Left renal cortex interstitium (tissue), 4 donors: Measurements from ENCODE around the gene SLC15A1. TPM values are rescaled to one million over a fixed set of nuclear protein-coding genes. Genes with fewer than 3 reads are reported as not detected.

ENCODE experiments used
- DNase-seq, 4 donors: peaks; one replicate each; pipeline ENCODE4 v3.0.0-alpha.2; 2013; ENCODE audit warnings: low read depth in 4 of 4, low spot score in 2 of 4, missing footprints in 1 of 4
- polyA plus RNA-seq, 4 donors: library from polyadenylated mRNA; unstranded; fragments of 120-200 nt; gene quantifications; one replicate each; pipeline ENCODE4 v1.2.1, GENCODE V29; 2013; ENCODE audit not compliant: insufficient read length in 4 of 4

Gene SLC15A1, protein sequence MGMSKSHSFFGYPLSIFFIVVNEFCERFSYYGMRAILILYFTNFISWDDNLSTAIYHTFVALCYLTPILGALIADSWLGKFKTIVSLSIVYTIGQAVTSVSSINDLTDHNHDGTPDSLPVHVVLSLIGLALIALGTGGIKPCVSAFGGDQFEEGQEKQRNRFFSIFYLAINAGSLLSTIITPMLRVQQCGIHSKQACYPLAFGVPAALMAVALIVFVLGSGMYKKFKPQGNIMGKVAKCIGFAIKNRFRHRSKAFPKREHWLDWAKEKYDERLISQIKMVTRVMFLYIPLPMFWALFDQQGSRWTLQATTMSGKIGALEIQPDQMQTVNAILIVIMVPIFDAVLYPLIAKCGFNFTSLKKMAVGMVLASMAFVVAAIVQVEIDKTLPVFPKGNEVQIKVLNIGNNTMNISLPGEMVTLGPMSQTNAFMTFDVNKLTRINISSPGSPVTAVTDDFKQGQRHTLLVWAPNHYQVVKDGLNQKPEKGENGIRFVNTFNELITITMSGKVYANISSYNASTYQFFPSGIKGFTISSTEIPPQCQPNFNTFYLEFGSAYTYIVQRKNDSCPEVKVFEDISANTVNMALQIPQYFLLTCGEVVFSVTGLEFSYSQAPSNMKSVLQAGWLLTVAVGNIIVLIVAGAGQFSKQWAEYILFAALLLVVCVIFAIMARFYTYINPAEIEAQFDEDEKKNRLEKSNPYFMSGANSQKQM
- polyA plus RNA-seq = 10 to 100 TPM in 3 of 4 donors, 1 to 10 TPM in 1; 7.9 to 13.2 (median 11.6) TPM

DNA sequence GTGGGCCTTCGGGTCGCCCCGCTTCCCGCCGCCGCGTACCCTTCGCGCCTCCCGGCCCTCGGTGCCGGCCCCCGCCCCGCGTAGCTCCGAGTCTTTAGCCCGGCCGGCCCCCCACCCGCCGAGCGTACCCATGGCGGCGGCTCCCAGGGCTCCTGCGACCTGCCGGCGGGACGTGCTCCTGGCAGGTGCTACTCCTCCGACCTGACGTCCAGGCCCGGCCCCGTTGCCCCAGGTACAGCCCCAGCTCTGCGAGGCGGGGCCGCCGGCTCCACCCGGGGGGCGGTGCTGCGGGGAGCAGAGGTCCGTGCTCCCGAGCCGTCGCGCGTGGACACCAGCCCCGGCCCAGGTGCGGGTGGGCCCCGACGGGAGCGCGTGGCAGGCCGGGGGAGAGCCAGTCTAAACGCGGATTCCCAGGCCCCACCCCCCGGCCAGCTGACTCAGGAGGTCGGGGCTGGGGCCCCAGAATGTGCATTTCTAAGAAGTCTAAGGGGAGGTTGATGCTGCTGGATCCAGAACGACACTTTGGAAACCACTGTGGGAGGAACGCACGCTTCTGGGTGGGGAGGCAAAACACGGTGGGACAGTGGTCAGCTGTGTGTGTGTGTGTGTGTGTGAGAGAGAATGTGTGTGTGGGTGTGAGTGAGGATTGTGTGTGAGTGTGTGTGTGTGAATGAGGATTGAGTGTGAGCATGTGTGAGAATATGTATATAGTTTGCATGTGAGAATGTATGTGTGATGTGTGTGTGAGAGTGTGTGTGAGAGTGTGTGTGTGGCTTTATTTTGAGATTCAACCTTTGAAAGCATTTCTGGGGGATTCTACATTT, at the start of gene SLC15A1:
Gene SLC15A1 (minus strand): TSS at position 206 of the 824 bp plus-strand sequence. CDS start 74 bp downstream, at position 132.
- no peak for DNase-seq

DNA sequence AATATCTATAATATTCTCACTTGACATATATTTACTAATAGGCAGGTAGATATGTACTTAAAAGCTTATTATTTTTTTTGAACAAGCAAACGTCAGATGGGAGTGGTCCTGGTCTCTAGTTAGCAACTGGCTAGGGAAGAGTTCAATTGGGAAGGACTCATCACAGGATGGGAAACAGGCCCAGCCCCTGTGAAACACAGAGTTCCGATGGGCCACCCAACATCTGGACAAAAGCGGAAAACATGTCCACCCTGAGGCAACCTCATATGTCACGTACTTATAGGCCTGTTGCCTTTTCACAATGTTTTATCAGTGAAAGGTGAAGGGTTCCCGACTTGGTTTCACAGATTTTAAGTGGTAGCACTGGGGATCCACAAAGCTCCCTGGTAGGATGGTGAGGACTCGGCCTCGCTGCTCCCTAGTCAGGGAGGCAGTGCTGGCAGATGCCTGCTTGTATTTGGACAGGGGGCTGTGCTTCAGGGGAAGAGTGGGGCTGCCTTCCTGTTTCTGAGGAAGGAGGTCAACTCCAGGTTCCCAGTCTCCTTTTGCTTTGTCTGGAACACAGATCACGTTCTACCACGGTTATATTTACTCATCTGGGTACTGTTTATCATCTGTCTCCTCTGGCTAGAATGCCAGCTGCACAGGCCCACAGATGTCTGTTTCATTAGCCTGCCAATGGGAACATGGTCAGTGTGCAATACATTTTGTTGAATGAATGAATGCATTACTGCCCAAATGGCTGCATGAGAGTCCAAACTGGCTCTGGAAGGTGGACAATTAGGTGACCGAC, 49.4 kb upstream of the SLC15A1 start:
- DNase-seq = no peak

DNA sequence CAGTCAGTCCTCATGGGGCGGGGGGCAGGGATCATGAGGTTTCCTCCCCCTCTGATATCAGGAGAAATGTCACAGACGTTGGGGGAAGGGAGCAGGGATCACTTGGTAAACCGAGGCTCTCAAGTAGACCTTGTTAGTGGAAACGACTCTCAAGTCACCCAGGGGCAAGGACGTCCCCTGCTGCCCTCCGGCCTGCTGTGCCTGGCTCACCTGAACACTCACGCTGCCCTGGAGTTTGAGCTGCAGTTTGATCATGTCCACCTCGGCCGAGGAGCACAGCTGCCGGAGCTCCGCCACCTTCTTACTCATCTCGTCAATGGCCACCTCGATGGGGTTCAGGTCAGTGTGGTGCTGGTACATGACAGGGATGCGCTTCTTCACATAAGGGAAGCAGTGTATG, 47.6 kb upstream of the SLC15A1 start:
- no peak for DNase-seq

DNA sequence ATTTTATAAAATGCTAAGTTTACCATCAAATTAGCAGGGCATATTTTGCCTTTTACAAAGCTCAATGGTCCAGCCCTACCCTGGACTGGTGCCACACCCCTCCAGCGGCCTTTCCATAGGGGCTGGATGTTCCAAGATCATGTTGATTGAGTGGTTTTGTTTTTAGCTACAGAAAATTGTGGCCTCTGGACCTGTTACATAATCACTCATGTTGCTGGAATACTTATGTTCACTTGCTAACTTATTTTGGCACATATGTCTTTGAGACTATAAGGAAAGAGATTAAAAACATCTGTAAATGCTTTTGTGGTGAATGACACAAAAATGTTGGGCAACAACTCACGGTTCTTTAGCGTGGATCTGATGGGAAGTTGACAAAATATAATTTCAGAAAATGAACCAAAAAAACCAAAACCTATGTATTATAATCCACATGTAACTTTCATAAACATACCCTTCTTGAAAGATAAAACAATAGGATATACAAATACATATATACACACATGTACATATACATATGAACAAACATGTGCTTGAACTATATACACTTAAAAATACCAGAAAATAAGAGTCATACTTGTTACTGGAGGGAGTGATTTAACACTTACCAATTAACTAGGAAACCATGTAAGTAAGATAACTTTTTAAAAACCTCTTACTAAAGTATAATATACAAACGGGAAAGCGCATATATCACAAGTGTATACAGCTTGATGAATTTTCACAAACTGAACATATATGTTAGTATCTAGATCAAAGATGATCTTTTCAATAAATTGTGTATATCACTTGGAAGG, 46.6 kb upstream of the SLC15A1 start:
- no peak for DNase-seq

DNA sequence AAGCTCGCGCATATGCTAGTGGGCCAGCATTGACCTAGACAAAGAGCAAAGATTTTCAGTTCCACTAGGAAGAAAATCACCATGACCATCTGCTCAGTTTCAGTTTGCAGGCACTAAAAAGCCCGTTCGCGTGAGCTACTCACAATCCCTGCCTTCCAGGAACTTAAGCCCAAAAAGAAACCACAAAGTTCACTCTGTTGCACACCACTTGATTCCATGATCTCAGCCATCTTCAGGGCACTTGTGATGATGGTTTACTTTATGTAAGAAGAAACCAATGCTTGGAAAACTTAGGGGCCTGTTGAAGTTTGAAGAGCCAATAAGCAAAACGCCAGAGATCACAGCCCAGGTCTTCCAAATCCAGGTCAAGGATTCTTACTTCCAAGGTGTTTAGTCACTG, 45.0 kb upstream of the SLC15A1 start:
- no peak for DNase-seq

DNA sequence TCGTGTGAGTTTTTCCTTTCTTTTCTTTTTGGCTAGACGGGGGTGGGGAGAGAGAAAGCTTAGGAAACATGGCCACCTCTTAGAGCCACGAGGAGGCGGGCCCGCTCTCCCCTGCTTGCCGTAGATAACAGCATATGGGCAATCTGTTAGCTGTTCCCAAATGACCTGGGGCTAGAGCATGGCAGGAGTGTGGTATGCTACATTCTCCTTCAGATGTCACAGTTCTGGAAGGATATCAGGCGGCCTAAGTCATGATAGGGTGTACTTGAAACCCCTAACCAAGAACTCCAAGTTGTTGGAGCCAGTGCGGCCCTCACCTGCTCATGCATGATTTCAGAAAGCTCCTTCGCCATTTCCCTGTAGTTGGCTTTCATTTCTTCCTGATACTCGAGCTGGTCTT, 44.3 kb upstream of the SLC15A1 start:
- no peak for DNase-seq

DNA sequence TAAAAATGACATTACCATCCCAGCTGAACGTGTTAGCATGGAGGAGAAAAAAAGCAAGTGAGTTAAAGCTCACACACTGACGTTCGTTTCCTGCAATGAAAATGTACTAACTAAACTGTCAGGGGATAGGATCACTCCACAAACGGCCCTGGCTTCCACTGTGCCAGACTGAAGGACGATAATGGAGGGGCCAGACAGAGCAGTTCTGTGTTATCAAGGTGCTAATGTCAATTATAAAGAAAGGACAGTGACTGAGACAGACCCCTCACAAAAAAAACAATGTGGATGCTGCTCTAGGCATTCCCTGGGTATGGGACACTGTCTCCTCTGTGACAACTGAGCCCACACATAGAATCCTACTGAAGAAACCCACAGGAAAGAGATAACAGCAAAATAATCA, 43.7 kb upstream of the SLC15A1 start:
- no peak for DNase-seq

DNA sequence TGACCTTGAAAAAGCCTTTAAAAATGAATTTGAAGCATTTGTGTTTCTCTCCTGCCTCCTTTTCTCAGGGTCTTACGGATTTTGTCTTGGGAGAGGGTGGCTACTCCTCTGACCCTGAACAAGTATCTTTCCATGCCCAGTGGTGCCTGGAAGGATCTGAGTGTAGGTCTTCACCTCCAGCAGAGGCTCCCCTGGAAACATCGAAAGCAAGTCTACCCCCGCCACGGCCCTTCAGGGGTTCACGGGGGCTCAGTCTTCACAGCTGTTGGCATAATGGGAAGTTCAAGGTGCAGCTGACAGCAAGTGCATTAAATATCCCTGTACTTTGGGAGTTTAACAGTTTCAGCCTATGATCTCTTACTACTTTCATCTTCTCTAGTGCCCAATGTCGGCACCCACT, 42.7 kb upstream of the SLC15A1 start:
- no peak for DNase-seq

DNA sequence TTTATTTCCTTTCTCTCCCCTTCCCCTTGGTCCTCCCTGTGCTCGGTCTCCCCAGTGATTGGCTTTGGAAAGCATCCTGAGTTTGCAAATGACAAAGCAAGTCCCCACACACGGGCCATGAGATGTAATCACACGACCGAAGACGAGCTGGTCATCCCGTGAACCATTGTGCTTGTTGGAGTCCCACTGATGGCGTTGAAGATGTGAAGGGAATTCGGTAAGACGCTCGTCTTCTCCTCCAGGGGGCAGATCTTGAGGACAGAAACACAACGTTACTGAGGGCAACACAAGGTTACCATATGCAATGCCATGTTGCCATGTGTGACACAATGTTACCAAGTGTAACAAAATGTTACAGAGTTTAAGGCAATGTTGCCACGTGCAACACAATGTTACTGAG, 42.0 kb upstream of the SLC15A1 start:
- no peak for DNase-seq

DNA sequence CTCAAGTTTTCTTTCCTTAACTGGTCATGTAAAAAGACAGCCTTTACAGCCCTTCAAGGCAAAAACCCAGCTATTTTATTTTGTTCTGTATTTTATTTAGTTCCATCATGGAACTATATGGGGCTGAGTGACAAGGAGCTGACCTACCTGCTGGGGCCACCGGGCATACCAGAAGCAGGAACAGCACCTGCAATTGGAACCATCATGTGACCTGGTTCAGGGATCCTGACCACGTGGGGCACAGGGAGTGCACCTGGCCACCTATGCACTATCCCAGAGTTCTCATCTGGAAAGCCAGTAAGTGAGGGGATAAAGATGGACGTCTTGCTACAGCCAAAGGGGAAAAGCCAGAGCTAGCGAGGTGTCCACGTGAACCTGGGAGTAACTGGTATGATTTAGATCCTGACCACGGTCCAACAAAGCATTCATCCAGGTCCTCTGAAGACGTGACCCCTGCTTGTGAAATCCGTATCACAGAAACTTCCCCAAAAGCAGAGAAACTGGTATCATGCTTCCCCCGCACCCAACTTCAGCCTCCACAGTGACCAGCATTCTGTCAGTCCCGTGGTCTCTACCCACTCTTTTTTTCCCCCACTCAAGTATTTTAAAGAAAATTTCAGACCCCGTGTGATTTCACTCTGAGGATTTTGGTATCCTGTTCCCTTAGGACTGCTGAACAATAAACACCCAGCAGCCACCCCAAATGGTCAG, 40.5 kb upstream of the SLC15A1 start:
- DNase-seq = no peak

DNA sequence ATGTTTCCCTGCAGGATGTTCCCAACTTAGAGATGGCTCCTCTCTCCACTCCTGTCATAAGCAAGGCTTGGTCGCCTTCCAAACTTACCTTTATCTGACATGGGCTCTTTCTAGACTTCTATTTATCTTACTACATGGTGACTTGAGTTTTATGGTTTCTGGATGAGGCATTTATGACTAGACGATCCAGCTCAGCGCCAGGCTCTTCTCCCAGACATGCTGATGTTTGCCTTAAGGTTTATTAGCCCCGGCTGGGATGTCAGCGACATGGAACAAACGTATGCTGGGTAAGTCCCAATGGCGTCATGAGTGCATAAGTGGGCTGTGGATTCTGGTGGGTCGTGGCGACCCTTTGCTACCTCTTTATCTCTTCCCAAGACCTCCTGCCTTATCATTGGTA, 39.8 kb upstream of the SLC15A1 start:
- no peak for DNase-seq

DNA sequence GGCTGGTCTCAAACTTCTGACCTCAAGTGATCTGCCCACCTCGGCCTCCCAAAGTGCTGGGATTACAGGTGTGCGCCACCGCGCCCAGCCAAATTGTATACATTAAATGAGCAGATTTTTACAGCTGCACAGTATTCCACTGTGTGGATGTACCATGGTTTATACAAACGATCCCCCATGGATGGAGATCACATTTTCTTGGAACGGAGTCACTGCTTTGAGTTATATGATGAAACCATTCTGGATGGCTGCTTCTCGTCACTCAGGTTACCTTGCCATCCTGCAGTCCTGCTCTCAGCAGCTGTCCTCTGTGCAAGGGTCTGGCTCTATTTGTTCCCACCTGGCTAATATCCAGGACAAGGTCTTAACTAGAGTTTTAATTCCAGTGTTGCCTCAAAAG, 39.1 kb upstream of the SLC15A1 start:
- DNase-seq = no peak

DNA sequence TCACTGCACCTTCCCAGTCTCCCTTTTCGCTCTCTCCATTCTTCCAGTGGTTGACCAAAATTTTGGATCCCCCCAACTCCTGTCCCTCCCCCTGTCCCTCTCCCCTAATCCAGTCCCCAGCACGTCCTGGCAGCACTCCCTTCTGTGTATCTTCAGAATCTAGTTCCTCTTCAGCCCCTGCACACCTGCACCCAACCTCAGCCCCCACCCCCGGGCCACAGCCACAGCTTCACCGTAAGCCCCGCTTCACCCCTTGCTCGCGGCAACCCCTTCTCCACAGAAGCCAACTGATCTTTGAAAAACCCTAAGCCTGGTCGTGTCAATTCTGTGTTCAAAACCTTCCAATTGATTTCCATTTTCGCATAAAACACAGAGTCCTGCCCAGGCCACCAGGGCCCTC, 35.5 kb upstream of the SLC15A1 start:
- no peak for DNase-seq

DNA sequence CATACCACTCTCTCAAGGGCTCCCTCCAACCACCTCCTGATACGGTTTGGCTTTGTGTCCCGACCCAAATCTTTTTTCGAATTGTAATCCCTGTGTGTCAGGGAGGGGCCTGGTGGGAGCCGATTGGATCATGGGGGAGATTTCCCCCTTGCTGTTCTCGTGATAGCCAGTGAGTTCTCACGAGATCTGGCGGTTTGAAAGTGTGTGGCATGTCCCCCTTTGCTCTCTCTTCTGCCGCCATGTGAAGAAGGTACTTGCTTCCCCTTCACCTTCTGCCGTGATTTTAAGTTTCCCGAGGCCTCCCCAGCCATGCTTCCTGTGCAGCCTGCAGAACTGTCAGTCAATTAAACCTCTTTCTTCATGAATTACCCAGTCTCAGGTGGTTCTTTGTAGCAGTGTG, 34.7 kb upstream of the SLC15A1 start:
- DNase-seq = no peak

DNA sequence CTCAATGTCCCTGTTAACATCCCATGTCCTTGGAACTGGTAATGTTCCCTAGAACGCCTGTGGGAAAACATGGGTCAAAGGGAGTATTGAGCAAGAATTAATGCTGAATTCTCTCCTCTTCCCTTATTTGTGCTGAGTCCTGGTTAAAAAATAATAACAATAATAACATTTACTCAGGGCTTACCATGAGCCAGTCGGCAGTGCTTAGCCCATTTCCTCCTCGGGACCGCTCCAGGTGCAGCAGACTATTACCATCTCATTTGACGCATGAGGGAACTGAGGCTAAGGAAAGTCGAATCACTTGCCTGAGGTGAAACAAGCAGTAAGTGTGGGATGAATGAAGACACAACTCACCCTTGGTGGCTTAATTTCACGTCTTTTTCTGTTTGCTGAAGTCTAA, 33.6 kb upstream of the SLC15A1 start:
- DNase-seq = peak in 1 of 4 donors; percentile 23

DNA sequence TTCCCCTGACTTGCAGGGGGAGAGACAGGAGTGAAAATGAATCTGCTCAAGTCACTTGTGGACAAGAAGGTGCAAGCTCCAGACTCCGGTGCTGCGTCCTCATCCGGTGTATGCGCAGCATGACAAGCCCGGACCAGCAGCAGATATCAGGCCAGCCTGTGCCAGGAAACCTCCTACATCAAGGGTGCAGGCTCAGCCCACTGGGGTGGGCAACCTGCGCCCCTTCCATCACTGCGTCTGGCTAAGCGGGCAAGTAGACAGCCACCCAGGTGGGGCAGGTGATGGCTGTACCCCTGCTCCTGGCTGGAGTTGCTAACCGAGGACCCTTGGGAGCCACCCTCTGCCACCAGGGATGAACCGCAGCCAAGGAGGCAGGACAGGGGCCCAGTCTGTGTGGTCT, 32.9 kb upstream of the SLC15A1 start:
- no peak for DNase-seq

DNA sequence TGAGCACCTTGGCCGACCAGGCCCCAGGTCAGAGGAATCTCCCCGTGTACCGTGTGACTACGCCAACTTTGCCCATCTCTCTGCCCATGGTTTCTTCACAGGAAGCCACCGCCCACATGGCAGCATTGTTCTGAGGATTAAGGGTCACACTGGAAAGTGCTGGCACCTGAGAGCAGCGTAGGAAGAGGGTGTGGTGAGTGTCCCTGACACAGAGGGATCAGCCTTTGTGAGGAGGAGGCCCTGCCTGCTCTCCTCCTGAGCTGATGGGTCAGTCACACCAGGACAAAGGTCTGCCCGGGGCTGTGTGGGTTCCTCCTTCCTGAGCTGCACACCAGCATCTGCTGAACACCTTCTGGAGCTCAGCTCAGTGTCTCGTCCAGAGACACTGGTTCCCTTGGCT, 32.2 kb upstream of the SLC15A1 start:
- no peak for DNase-seq

DNA sequence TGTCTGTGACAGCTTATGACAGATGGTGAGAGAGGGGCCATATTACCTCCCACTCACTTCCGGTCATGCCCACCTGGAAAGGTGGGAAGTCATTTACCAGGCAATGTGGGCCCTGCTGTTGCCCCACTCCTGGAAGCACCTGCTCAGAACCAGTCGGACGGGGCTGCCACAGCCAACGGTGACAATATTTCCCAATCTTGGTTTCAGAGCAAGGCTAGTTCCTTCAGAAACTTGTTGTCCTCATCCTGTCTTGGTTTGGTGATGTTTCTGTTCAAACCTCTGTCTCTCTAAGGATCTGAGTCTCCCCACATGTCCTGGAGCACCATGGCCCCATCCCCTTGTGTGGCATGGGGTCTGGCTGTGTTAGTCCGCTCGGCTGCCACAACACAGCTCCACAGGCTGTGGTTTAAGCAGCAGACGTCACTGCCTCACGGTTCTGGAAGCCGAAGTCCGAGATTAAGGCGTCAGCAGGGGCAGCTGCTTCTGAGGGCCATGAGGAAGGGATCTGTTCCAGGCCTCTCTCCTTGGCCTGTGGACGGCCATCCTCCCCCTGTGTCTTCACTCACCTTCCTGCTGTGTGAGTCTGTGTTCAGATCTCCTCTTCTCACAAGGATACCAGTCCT, 31.5 kb upstream of the SLC15A1 start:
- DNase-seq = no peak

DNA sequence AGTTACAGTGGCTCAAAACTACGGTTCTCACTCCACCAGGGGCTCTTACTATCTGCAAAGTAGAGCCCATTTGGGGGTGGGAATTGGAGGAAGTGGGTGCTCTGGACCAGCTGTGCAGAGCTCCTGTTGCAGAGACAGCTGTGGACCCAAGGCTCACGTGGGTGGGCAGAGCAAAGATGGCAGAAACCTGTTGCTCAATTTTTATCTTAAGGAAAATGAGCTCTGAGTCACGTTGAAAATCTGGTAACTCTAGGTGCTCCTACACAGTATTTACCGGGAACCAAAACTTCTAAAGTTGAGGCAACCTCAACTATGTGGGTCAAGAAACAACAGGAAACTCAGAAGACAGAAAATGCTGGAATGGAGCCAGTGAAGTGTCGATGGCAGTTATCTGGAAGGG, 30.2 kb upstream of the SLC15A1 start:
- DNase-seq = no peak
